ENCODE measurements around the gene FHOD1.

The FHOD1 gene

GRCh38 chr16:67230809-67231660, 16.2 kb downstream of the FHOD1 start:
- no peak for DNase-seq

GRCh38 chr16:67229906-67230808, 17.1 kb downstream of the FHOD1 start:
- no peak for DNase-seq

- no peak for DNase-seq
These were observed 18.4 kb downstream of the FHOD1 start for GRCh38 chr16:67228905-67229304.

GRCh38 chr16:67228034-67228785, 19.1 kb downstream of the FHOD1 start:
- DNase-seq = no peak

- no peak for DNase-seq
These were observed 19.7 kb downstream of the FHOD1 start for GRCh38 chr16:67227567-67227921.

GRCh38 chr16:67226804-67227566, 20.3 kb downstream of the FHOD1 start, which contains the start of gene TMEM208:
TSS of gene TMEM208 (plus strand) at chr16:67227130. CDS start at chr16:67227219, 89 bp downstream.
- peak; percentile 98 for DNase-seq

- DNase-seq = no peak
These were observed 20.9 kb downstream of the FHOD1 start for GRCh38 chr16:67226295-67226803.

GRCh38 chr16:67223992-67224391, 23.3 kb downstream of the FHOD1 start:
- DNase-seq = no peak

GRCh38 chr16:67216612-67217490, 30.4 kb downstream of the FHOD1 start:
- no peak for DNase-seq

GRCh38 chr16:67215706-67216105, 31.6 kb downstream of the FHOD1 start:
- no peak for DNase-seq

GRCh38 chr16:67213197-67214019, 33.9 kb downstream of the FHOD1 start:
- no peak for DNase-seq

GRCh38 chr16:67212766-67213165, 34.5 kb downstream of the FHOD1 start:
- no peak for DNase-seq

- DNase-seq = no peak
These were observed 35.6 kb downstream of the FHOD1 start for GRCh38 chr16:67211674-67212073.

GRCh38 chr16:67210069-67210937, 37.0 kb downstream of the FHOD1 start:
- DNase-seq = no peak

- no peak for DNase-seq
These were observed 37.7 kb downstream of the FHOD1 start for GRCh38 chr16:67209565-67209964.

GRCh38 chr16:67208154-67208896, 39.0 kb downstream of the FHOD1 start:
- no peak for DNase-seq

GRCh38 chr16:67207249-67208091, 39.8 kb downstream of the FHOD1 start:
- DNase-seq = no peak

All from 8988T (cell line).